ENCODE data around the gene CXorf66. TPM values are rescaled to one million over a fixed set of nuclear protein-coding genes. Genes with fewer than 3 reads are reported as not detected.

The CXorf66 gene, protein sequence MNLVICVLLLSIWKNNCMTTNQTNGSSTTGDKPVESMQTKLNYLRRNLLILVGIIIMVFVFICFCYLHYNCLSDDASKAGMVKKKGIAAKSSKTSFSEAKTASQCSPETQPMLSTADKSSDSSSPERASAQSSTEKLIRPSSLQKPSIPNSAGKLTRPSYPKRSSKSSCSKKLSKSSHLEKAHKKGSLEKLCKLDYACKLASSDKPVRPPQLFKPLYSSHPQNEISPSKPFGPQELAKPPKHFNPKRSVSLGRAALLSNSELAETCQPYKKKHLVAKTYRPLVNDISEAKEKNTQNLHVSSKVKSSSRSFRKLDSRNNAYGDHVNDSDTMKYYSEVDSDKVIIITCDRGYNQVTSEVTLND
- not detected in 2 replicates for total RNA-seq (ENCODE audit: low replicate concordance)

DNA sequence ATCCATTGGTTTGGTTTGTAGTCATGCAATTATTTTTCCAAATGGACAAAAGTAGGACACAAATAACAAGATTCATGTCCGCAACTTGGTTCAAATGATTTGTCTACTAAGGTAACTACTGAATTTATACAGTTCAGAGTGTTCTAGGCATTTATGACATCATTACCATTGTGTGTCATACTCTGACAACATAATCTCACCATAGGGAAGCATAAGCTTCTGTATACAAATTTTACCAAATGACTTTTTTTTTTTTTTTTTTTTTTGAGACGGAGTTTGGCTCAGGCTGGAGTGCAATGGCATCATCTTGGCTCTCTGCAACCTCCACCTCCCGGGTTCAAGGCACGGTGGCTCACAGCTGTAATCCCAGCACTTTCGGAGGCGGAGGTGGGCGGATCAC, at the start of gene CXorf66:
TSS of gene CXorf66 (minus strand) at position 101 of the 400 bp plus-strand sequence. CDS start at position 76, 25 bp downstream.
- Histone ChIP-seq H3K4me3 (no peak within 1 kb of the TSS), H3K79me2 (ENCODE audit: low read depth) (no peaks in the 10 kb centered on the region), H3K4me2 (no peak within 1 kb of the TSS), H3K27me3 (peaks cover 3% of the 10 kb centered on the region), H3K9me3 (ENCODE audit: low read depth) (no peaks in the 10 kb centered on the region), H4K20me1 (ENCODE audit: low read depth) (no peaks in the 10 kb centered on the region), H2AFZ (replicated peaks) (no peak within 1 kb of the TSS), H3K9ac (no peak within 1 kb of the TSS), H3K4me1 (no peaks in the 10 kb centered on the region), H3F3A (ENCODE audit: low read depth) (no peaks in the 10 kb centered on the region), H3K36me3 (no peaks in the 10 kb centered on the region), H3K27ac (no peak within 1 kb of the TSS)
- no peak within 1 kb of the TSS for H3K27ac Mint-ChIP-seq
- no peak for DNase-seq (ENCODE audit: low spot score)
- no peak for TF ChIP-seq CTCF (IDR thresholded peaks at IDR 0.05)
- no peak for TF ChIP-seq EZH2 (IDR thresholded peaks at IDR 0.05)
- no peak for TF ChIP-seq EZH2phosphoT487 (IDR thresholded peaks at IDR 0.05)
- H3K27me3 Mint-ChIP-seq (ENCODE audit: insufficient read depth, low read depth): peaks cover 7% of the 10 kb centered on the region
- H3K36me3 Mint-ChIP-seq: no peaks in the 10 kb centered on the region
- H3K9me3 Mint-ChIP-seq: peaks cover 4% of the 10 kb centered on the region
- H3K4me3 Mint-ChIP-seq: no peak within 1 kb of the TSS
- no peaks in the 10 kb centered on the region for H3K4me1 Mint-ChIP-seq

- Histone ChIP-seq H3K9ac (no peak overlapping the region), H3K4me3 (no peak overlapping the region), H2AFZ (replicated peaks) (no peak overlapping the region), H3K36me3 (no peaks in the 10 kb centered on the region), H3K79me2 (ENCODE audit: low read depth) (no peaks in the 10 kb centered on the region), H3K27ac (no peak overlapping the region), H3K4me2 (no peak overlapping the region), H3K4me1 (no peaks in the 10 kb centered on the region), H3K9me3 (ENCODE audit: low read depth) (no peaks in the 10 kb centered on the region), H3F3A (ENCODE audit: low read depth) (no peaks in the 10 kb centered on the region), H4K20me1 (ENCODE audit: low read depth) (no peaks in the 10 kb centered on the region), H3K27me3 (no peaks in the 10 kb centered on the region)
- H3K4me1 Mint-ChIP-seq: no peaks in the 10 kb centered on the region
- no peaks in the 10 kb centered on the region for H3K36me3 Mint-ChIP-seq
- H3K9me3 Mint-ChIP-seq: no peaks in the 10 kb centered on the region
- no peak overlapping the region for H3K27ac Mint-ChIP-seq
- DNase-seq (ENCODE audit: low spot score): no peak
- TF ChIP-seq EZH2phosphoT487 (IDR thresholded peaks at IDR 0.05) (no peak), CTCF (IDR thresholded peaks at IDR 0.05) (no peak), EZH2 (IDR thresholded peaks at IDR 0.05) (no peak)
- no peak overlapping the region for H3K4me3 Mint-ChIP-seq
- H3K27me3 Mint-ChIP-seq (ENCODE audit: insufficient read depth, low read depth): peaks cover 2% of the 10 kb centered on the region
Observed at GRCh38 chrX:139982856-139983255, 17.5 kb upstream of the CXorf66 start.

DNA sequence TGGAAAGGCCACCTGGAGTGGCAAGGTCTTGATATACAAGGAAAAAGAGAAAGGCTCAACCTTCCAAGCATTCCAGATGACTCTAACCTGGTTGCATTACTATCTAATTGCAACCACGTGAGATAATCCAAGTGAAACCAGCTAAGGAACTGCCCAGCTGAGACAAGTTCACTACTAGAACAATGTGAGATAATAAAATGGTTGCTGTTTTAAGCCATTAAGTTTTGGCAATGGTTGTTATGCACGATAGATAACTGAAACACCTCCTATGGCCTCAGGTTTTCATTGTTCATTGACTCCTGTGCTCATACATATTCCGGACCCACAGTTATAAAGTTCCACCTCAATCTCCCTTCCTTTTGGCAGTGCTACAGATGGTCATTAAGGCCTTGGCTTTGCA, 9.2 kb upstream of the CXorf66 start:
- Mint-ChIP-seq H3K36me3 (no peaks in the 10 kb centered on the region), H3K4me1 (no peaks in the 10 kb centered on the region), H3K9me3 (no peaks in the 10 kb centered on the region), H3K4me3 (no peak overlapping the region), H3K27ac (no peak overlapping the region), H3K27me3 (ENCODE audit: insufficient read depth, low read depth) (peaks cover 7% of the 10 kb centered on the region)
- Histone ChIP-seq H4K20me1 (ENCODE audit: low read depth) (no peaks in the 10 kb centered on the region), H3F3A (ENCODE audit: low read depth) (no peaks in the 10 kb centered on the region), H3K4me3 (no peak overlapping the region), H3K9ac (no peak overlapping the region), H3K9me3 (ENCODE audit: low read depth) (no peaks in the 10 kb centered on the region), H3K27me3 (peaks cover 15% of the 10 kb centered on the region), H2AFZ (replicated peaks) (no peak overlapping the region), H3K36me3 (no peaks in the 10 kb centered on the region), H3K79me2 (ENCODE audit: low read depth) (no peaks in the 10 kb centered on the region), H3K4me2 (no peak overlapping the region), H3K27ac (no peak overlapping the region), H3K4me1 (no peaks in the 10 kb centered on the region)
- DNase-seq (ENCODE audit: low spot score): no peak
- TF ChIP-seq EZH2 (IDR thresholded peaks at IDR 0.05): no peak
- no peak for TF ChIP-seq EZH2phosphoT487 (IDR thresholded peaks at IDR 0.05)
- TF ChIP-seq CTCF (IDR thresholded peaks at IDR 0.05): no peak

All from neural progenitor cell (in vitro differentiated cells).